ENCODE data around the gene AK8.

DNA sequence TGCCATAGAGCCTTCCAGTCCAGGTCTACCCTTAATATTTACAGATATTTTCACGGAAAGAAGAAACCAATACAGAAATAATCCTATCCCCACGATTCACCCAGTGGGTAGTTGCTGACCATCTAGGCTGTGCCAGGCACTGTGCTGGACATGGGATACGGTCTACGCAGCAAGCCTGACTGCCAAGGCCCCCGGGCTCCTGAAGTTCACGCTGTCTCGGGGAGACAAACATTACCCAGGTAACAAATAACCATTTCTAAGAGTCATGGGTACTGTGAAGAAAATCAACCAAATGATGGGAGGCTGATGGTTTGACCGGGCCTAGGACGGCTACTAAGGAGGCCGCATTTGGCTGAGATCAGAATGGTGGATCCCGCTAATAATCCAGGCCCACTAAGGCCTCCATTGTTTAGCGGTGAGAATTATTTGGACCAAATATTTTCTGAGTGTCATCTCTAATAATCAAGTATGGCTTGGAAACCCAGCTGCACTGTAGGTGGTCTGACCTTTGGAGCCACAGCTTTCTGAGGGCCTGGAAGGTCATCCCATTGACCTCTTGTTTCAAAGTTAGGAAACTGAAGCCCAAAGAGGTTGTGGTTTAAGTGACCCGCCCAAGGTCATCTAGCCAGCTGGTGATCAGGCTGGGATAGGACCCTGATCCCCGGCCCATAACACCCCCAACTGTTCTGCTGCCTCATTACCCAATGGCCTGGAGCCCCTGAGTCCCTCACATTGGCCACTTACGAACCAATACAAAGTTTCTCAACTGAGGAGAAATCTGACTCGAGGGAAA is 82.4 kb downstream of the AK8 start:
- TF ChIP-seq, protein P1, sequence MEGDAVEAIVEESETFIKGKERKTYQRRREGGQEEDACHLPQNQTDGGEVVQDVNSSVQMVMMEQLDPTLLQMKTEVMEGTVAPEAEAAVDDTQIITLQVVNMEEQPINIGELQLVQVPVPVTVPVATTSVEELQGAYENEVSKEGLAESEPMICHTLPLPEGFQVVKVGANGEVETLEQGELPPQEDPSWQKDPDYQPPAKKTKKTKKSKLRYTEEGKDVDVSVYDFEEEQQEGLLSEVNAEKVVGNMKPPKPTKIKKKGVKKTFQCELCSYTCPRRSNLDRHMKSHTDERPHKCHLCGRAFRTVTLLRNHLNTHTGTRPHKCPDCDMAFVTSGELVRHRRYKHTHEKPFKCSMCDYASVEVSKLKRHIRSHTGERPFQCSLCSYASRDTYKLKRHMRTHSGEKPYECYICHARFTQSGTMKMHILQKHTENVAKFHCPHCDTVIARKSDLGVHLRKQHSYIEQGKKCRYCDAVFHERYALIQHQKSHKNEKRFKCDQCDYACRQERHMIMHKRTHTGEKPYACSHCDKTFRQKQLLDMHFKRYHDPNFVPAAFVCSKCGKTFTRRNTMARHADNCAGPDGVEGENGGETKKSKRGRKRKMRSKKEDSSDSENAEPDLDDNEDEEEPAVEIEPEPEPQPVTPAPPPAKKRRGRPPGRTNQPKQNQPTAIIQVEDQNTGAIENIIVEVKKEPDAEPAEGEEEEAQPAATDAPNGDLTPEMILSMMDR (IDR thresholded peaks at IDR 0.05; ENCODE audit: low read length) = no peak
- no peak for TF ChIP-seq EZH2 (IDR thresholded peaks at IDR 0.05; ENCODE audit: borderline replicate concordance, low read length)

Measured in OCI-LY1 (cell line).